IPS-15b (cell line): ENCODE data around the gene MRPS22.
A peak's percentile ranks its signal among the peaks of the same experiment; 100 is the strongest.
"Not testable (repeated sequence)": the region's sequence is repeated elsewhere in the genome, so short reads cannot be mapped to it uniquely, and the experiment has no call there.

Experiments
- H3K27me3 ChIP-seq: one replicate; pipeline ENCODE4 v1.6.1; 2013; ENCODE audit warnings: low read length; ENCODE audit not compliant: control insufficient read depth, insufficient read depth
- H3K36me3 ChIP-seq: one replicate; pipeline ENCODE4 v1.6.1; 2013; ENCODE audit warnings: low read length; ENCODE audit not compliant: control insufficient read depth, insufficient read depth
- H3K4me1 ChIP-seq: one replicate; pipeline ENCODE4 v1.6.1; 2013; ENCODE audit warnings: mild to moderate bottlenecking, low read length; ENCODE audit not compliant: control insufficient read depth, insufficient read depth
- H3K4me3 ChIP-seq: one replicate; pipeline ENCODE4 v1.5.1; 2013; ENCODE audit warnings: low read depth, low read length
- H3K9ac ChIP-seq: one replicate; pipeline ENCODE4 v1.6.1; 2013; ENCODE audit warnings: low read depth, mild to moderate bottlenecking, low read length
- H3K9me3 ChIP-seq: one replicate; pipeline ENCODE4 v1.6.1; 2013; ENCODE audit warnings: mild to moderate bottlenecking, low read length; ENCODE audit not compliant: control insufficient read depth, insufficient read depth

The MRPS22 gene

GRCh38 chr3:139326131-139326530 lies 17.7 kb upstream of the MRPS22 start:
- Histone ChIP-seq H3K9me3 (no peaks in the 10 kb centered on the region), H3K4me3 (no peak overlapping the region), H3K9ac (no peak overlapping the region), H3K27me3 (peaks cover 24% of the 10 kb centered on the region), H3K4me1 (no peaks in the 10 kb centered on the region), H3K36me3 (peaks cover 5% of the 10 kb centered on the region)

GRCh38 chr3:139326707-139327106 lies 17.1 kb upstream of the MRPS22 start:
- peaks cover 25% of the 10 kb centered on the region for H3K27me3 ChIP-seq
- no peaks in the 10 kb centered on the region for H3K9me3 ChIP-seq
- H3K9ac ChIP-seq, result no peak overlapping the region
- H3K4me3 ChIP-seq, result no peak overlapping the region
- peaks cover 5% of the 10 kb centered on the region for H3K36me3 ChIP-seq
- no peaks in the 10 kb centered on the region for H3K4me1 ChIP-seq

- H3K9ac ChIP-seq, result no peak overlapping the region
- H3K9me3 ChIP-seq, result no peaks in the 10 kb centered on the region
Observed at GRCh38 chr3:139327231-139327630, 16.6 kb upstream of the MRPS22 start.

GRCh38 chr3:139327861-139328260 lies 16.0 kb upstream of the MRPS22 start:
- peaks cover 5% of the 10 kb centered on the region for H3K36me3 ChIP-seq
- no peaks in the 10 kb centered on the region for H3K9me3 ChIP-seq
- peaks cover 31% of the 10 kb centered on the region for H3K27me3 ChIP-seq
- H3K4me1 ChIP-seq, result no peaks in the 10 kb centered on the region
- H3K4me3 ChIP-seq, result no peak overlapping the region
- H3K9ac ChIP-seq, result no peak overlapping the region

More at GRCh38 chr3:139327231-139327630, 16.6 kb upstream of the MRPS22 start:
- H3K4me3 ChIP-seq, result no peak overlapping the region
- H3K36me3 ChIP-seq, result peaks cover 5% of the 10 kb centered on the region
- peaks cover 30% of the 10 kb centered on the region for H3K27me3 ChIP-seq
- no peaks in the 10 kb centered on the region for H3K4me1 ChIP-seq

GRCh38 chr3:139328356-139328755 lies 15.5 kb upstream of the MRPS22 start:
- Histone ChIP-seq H3K27me3 (peaks cover 31% of the 10 kb centered on the region), H3K9ac (no peak overlapping the region), H3K4me3 (no peak overlapping the region), H3K9me3 (no peaks in the 10 kb centered on the region), H3K4me1 (no peaks in the 10 kb centered on the region), H3K36me3 (peaks cover 5% of the 10 kb centered on the region)

- Histone ChIP-seq H3K9me3 (no peaks in the 10 kb centered on the region), H3K27me3 (peaks cover 30% of the 10 kb centered on the region), H3K9ac (no peak overlapping the region), H3K36me3 (peaks cover 1% of the 10 kb centered on the region), H3K4me1 (no peaks in the 10 kb centered on the region), H3K4me3 (peak overlapping the region; percentile 30)
Observed at GRCh38 chr3:139329364-139329850, 14.4 kb upstream of the MRPS22 start.

- Histone ChIP-seq H3K9ac (no peak overlapping the region), H3K27me3 (peaks cover 30% of the 10 kb centered on the region), H3K36me3 (no peaks in the 10 kb centered on the region), H3K9me3 (no peaks in the 10 kb centered on the region), H3K4me1 (no peaks in the 10 kb centered on the region), H3K4me3 (no peak overlapping the region)
Observed at GRCh38 chr3:139332092-139332491, 11.7 kb upstream of the MRPS22 start.

GRCh38 chr3:139334675-139335074 lies 9.1 kb upstream of the MRPS22 start:
- peaks cover 25% of the 10 kb centered on the region for H3K27me3 ChIP-seq
- H3K9ac ChIP-seq, H3K9me3 ChIP-seq, H3K4me1 ChIP-seq, H3K36me3 ChIP-seq, H3K4me3 ChIP-seq: not testable (repeated sequence)

GRCh38 chr3:139338405-139338804 lies 5.4 kb upstream of the MRPS22 start:
- Histone ChIP-seq H3K4me3 (no peak overlapping the region), H3K36me3 (no peaks in the 10 kb centered on the region), H3K9ac (no peak overlapping the region), H3K4me1 (no peaks in the 10 kb centered on the region), H3K9me3 (no peaks in the 10 kb centered on the region), H3K27me3 (peaks cover 33% of the 10 kb centered on the region)

- no peaks in the 10 kb centered on the region for H3K9me3 ChIP-seq
- H3K36me3 ChIP-seq, result no peaks in the 10 kb centered on the region
- H3K9ac ChIP-seq, result no peak overlapping the region
- H3K4me3 ChIP-seq, result no peak overlapping the region
- H3K4me1 ChIP-seq, result no peaks in the 10 kb centered on the region
- H3K27me3 ChIP-seq, result peaks cover 33% of the 10 kb centered on the region
Observed at GRCh38 chr3:139339219-139339906, 4.5 kb upstream of the MRPS22 start.

- Histone ChIP-seq H3K4me1 (no peaks in the 10 kb centered on the region), H3K9me3 (no peaks in the 10 kb centered on the region), H3K36me3 (no peaks in the 10 kb centered on the region), H3K27me3 (peaks cover 33% of the 10 kb centered on the region), H3K9ac (no peak overlapping the region), H3K4me3 (no peak overlapping the region)
Observed at GRCh38 chr3:139340784-139341183, 3.0 kb upstream of the MRPS22 start.

GRCh38 chr3:139342054-139342453 lies 1.8 kb upstream of the MRPS22 start:
- Histone ChIP-seq H3K9me3 (no peaks in the 10 kb centered on the region), H3K27me3 (peaks cover 33% of the 10 kb centered on the region), H3K4me3 (no peak overlapping the region), H3K36me3 (no peaks in the 10 kb centered on the region), H3K4me1 (no peaks in the 10 kb centered on the region), H3K9ac (no peak overlapping the region)
